ENCODE results near the gene PPP6C. TPM values are rescaled to one million over a fixed set of nuclear protein-coding genes. Genes with fewer than 3 reads are reported as not detected.

Gene PPP6C
- total RNA-seq, 1 donor from 2014 or later = 25.3 TPM

- Histone ChIP-seq H3K36me3 (ENCODE audit: control insufficient read depth, insufficient read depth, low read length) (no peaks in the 10 kb centered on the region), H3K4me3 (ENCODE audit: low read depth, low read length) (no peak overlapping the region), H3K27me3 (ENCODE audit: control insufficient read depth, insufficient read depth, low read length) (no peaks in the 10 kb centered on the region)
- no peak for DNase-seq (ENCODE audit: low read depth)
- TF ChIP-seq CTCF (IDR thresholded peaks at IDR 0.05; ENCODE audit: insufficient read depth, low read length, poor library complexity, severe bottlenecking) = no peak
These were observed 48.4 kb downstream of the PPP6C start for GRCh38 chr9:125141251-125141650.

GRCh38 chr9:125140576-125140975 is 49.0 kb downstream of the PPP6C start:
- TF ChIP-seq CTCF (IDR thresholded peaks at IDR 0.05; ENCODE audit: insufficient read depth, low read length, poor library complexity, severe bottlenecking) = no peak
- DNase-seq (ENCODE audit: low read depth) = no peak
- Histone ChIP-seq H3K27me3 (ENCODE audit: control insufficient read depth, insufficient read depth, low read length) (no peaks in the 10 kb centered on the region), H3K4me3 (ENCODE audit: low read depth, low read length) (no peak overlapping the region), H3K36me3 (ENCODE audit: control insufficient read depth, insufficient read depth, low read length) (no peaks in the 10 kb centered on the region)

DNA sequence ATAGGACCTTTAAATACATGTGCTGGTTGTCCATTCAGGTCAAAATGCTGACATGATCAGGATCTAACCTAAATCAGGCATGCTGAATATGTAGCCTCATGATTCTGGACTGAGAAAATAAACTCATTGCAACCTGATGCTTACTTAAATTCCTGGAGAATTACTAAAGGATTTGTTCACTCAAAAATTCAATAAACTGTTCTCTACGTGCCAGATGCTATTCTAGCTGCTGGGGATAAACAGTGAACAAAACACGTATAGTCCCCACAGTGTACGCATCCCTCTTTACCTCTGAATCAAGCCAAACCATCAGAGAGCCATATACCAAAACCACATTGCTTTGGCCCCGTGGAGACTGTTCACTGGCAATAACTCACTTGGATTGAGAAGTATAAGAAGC is 52.4 kb downstream of the PPP6C start:
- H3K4me3 ChIP-seq (ENCODE audit: low read depth, low read length) = no peak overlapping the region
- H3K36me3 ChIP-seq (ENCODE audit: control insufficient read depth, insufficient read depth, low read length) = no peaks in the 10 kb centered on the region
- DNase-seq (ENCODE audit: low read depth) = no peak
- no peak for TF ChIP-seq CTCF (IDR thresholded peaks at IDR 0.05; ENCODE audit: insufficient read depth, low read length, poor library complexity, severe bottlenecking)
- H3K27me3 ChIP-seq (ENCODE audit: control insufficient read depth, insufficient read depth, low read length) = no peaks in the 10 kb centered on the region

- Histone ChIP-seq H3K27me3 (ENCODE audit: control insufficient read depth, insufficient read depth, low read length) (no peaks in the 10 kb centered on the region), H3K36me3 (ENCODE audit: control insufficient read depth, insufficient read depth, low read length) (no peaks in the 10 kb centered on the region), H3K4me3 (ENCODE audit: low read depth, low read length) (no peak overlapping the region)
- DNase-seq (ENCODE audit: low read depth) = no peak
- TF ChIP-seq CTCF (IDR thresholded peaks at IDR 0.05; ENCODE audit: insufficient read depth, low read length, poor library complexity, severe bottlenecking) = no peak
These were observed 54.6 kb downstream of the PPP6C start for GRCh38 chr9:125134976-125135375.

DNA sequence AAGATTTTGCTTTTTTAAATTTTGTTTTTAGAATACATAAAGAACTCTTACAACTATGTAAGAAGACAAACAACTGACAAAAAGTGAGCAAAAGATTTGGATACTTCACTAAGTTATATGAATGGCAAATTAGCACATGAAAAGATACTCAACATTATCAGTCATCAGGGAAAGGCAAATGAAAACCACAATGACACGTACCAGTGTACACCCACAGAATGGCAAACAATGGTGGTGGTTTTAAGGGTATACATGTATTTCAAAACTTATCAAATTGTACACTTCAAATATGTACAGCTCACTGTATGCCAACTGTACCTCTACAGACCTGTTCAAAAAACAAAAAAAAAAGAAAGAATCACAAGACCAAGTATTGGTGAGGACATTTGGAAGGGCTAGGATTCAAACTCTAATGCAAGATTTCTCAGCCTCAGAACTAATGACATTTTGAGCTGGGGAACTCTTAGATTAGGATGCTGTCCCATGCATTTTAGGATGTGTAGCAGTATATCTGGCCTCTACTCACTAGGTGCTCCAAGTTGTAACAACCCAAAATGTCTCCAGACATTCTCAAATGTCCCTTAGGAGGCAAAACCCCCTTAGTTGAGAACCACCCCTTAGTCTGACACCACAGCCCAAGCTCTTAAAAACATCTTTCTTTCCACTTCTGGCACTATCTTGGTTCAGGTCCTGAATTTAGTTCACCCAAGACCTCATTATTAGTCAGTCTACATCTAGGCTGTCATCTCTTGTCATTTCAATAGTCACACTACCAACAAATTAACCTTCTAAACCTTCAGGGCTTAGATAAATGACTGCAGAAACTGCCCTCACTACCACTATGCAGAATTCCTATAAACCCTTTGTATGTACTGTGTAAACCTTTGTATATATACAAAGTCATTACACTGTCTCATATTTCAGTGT is 55.9 kb downstream of the PPP6C start:
- Histone ChIP-seq H3K36me3 (ENCODE audit: control insufficient read depth, insufficient read depth, low read length) (no peaks in the 10 kb centered on the region), H3K27me3 (ENCODE audit: control insufficient read depth, insufficient read depth, low read length) (no peaks in the 10 kb centered on the region), H3K4me3 (ENCODE audit: low read depth, low read length) (no peak overlapping the region)
- DNase-seq (ENCODE audit: low read depth) = no peak
- TF ChIP-seq CTCF (IDR thresholded peaks at IDR 0.05; ENCODE audit: insufficient read depth, low read length, poor library complexity, severe bottlenecking) = no peak

DNA sequence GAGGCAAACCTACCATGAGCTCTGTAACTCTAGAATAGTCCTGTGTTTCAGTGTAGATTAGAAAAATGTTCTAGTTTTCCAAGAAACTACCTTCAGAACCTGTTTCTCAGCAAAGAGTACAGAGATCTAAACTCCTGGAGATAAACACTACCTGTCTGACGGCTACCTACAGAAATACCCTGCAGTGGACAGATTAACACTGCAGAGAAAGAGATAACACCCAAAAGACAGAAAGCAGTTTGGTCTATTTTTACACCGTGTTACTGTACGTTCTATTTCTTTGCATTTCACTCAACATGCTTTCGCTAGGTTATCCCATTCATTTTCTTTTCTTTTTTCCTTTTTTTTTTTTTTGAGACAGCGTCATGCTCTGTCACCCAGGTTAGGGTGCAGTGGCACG is 57.8 kb downstream of the PPP6C start:
- TF ChIP-seq CTCF (IDR thresholded peaks at IDR 0.05; ENCODE audit: insufficient read depth, low read length, poor library complexity, severe bottlenecking) = no peak
- no peak overlapping the region for H3K4me3 ChIP-seq (ENCODE audit: low read depth, low read length)
- H3K27me3 ChIP-seq (ENCODE audit: control insufficient read depth, insufficient read depth, low read length) = no peaks in the 10 kb centered on the region
- no peak for DNase-seq (ENCODE audit: low read depth)
- no peaks in the 10 kb centered on the region for H3K36me3 ChIP-seq (ENCODE audit: control insufficient read depth, insufficient read depth, low read length)
